GM10248 (cell line): ENCODE data around the gene STAP2.

Experiments
- CTCF ChIA-PET: fragments of 300-600 bp; sonication (Branson Sonifier 250); formaldehyde crosslinking; extraction: SDS; loops from one replicate; lab custom pipeline; 2021; ENCODE audit warnings: antibody characterized with exemption; lab: Yijun Ruan, JAX
- POLR2A ChIA-PET: fragments of 350-650 bp; sonication (Branson Sonifier 250); formaldehyde crosslinking; extraction: SDS; loops from one replicate; lab custom pipeline; 2020; ENCODE audit warnings: antibody characterized with exemption; lab: Yijun Ruan, JAX
- DNase-seq: peaks from one replicate; pipeline ENCODE4 v3.0.0; 2012; ENCODE audit errors: extremely low spot score
- TF ChIP-seq, protein P1 (sequence below): IDR thresholded peaks from 2 replicates; pipeline ENCODE4 v1.5.1; 2012; ENCODE audit warnings: mild to moderate bottlenecking, low read depth; ENCODE audit errors: extremely low read depth, missing control alignments, control extremely low read depth

Gene STAP2

DNA sequence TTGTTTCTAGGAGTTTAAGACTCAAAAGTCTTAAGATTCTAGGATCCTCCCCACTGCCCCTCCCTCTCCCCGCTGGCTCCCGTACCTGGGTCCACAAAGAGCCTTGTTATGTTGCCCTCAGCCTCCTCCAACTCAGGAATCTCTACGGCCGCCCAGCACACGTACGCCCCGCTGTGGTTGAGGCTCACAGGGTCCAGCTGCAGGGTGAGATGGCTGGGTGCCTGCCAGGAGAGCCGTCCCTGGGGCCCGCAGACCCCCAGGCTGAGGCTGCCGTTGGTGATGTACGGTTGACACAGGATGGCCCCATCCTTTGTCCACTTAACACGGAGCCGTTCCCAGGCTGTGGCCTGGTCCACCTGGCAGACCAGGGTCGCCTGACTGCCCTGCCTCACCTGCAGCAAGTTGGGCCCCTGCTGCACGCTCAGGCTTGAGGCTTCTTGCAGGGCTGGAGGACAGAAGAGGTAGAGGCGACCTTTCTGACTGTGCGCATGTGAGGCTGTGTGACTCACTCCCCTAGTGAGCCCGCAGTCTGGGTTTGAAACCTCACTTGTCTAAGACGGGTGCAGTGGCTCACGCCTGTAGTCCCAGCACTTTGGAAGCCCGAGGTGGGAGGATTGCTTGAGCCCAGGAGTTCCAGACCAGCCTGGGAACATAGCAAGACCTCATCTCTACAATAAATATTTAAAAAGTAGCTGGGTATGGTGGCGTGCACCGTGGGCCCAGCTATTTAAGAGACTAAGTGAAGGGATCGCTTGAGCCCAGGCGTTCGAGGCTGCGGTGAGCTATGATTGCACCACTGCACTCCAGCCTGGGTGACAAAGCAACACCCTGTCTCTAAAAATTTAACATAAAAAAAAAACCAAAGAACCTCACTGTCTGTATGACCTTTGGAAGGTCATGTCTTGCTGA lies 40.5 kb downstream of the STAP2 start:
- DNase-seq: no peak
- ChIA-PET CTCF (interaction anchor here (2.5 kb wide), 1 partner anchor 31 kb away, joined by 10 read pairs; no protein-coding TSS in a partner anchor), POLR2A (no interaction called here)
- TF ChIP-seq, protein P1, sequence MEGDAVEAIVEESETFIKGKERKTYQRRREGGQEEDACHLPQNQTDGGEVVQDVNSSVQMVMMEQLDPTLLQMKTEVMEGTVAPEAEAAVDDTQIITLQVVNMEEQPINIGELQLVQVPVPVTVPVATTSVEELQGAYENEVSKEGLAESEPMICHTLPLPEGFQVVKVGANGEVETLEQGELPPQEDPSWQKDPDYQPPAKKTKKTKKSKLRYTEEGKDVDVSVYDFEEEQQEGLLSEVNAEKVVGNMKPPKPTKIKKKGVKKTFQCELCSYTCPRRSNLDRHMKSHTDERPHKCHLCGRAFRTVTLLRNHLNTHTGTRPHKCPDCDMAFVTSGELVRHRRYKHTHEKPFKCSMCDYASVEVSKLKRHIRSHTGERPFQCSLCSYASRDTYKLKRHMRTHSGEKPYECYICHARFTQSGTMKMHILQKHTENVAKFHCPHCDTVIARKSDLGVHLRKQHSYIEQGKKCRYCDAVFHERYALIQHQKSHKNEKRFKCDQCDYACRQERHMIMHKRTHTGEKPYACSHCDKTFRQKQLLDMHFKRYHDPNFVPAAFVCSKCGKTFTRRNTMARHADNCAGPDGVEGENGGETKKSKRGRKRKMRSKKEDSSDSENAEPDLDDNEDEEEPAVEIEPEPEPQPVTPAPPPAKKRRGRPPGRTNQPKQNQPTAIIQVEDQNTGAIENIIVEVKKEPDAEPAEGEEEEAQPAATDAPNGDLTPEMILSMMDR: no peak

- ChIA-PET POLR2A (no interaction called here), CTCF (interaction anchor here (1.0 to 2.5 kb wide), 3 partner anchors 17 to 57 kb away, joined by 3 to 10 read pairs (median 3); no protein-coding TSS in a partner anchor)
- no peak for DNase-seq
- TF ChIP-seq, protein P1: no peak
Observed at GRCh38 chr19:4295972-4296771, 42.5 kb downstream of the STAP2 start.

- ChIA-PET CTCF (no interaction called here), POLR2A (interaction anchor here (0.7 kb wide), 1 partner anchor 453 kb away, joined by 3 read pairs; no protein-coding TSS in a partner anchor)
Observed at GRCh38 chr19:4294389-4294788, 44.2 kb downstream of the STAP2 start.

GRCh38 chr19:4292515-4292914 lies 46.1 kb downstream of the STAP2 start:
- CTCF ChIA-PET: no interaction called here
- POLR2A ChIA-PET: no interaction called here
- TF ChIP-seq, protein P1: no peak
- no peak for DNase-seq

More at GRCh38 chr19:4294389-4294788, 44.2 kb downstream of the STAP2 start:
- no peak for DNase-seq
- TF ChIP-seq, protein P1: no peak

DNA sequence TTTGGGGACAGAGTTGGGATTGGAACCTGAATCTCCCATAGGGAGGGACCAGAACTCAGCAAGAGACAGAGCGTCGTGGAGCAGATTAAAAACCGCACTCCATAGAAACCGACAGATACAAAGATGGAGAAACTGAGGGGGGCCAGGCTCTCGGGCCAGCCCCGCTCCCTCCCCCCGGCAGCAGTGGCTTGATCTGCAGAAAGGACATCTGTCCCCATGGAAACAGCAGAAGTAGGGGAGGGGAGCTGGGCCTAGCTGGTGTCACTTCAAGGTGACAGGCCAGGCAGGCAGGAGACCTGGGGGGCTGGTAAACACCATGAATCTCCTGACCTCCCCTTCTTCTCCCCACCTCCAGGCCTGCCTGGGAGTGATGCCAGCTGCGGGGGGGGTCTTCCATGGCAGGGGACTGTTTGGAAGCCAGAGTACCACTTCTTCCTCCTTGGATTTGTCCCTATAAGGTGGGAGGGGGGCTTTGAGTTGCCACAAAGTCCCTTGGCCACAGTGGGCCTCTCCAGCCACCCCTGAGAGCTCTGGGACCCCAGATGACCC lies 47.4 kb downstream of the STAP2 start:
- DNase-seq: no peak
- POLR2A ChIA-PET: no interaction called here
- CTCF ChIA-PET: no interaction called here
- TF ChIP-seq, protein P1: no peak
